ENCODE results near the gene SH3BGR. TPM values are rescaled to one million over a fixed set of nuclear protein-coding genes. Genes with fewer than 3 reads are reported as not detected.
A peak's percentile ranks its signal among the peaks of the same experiment; 100 is the strongest.
"Not testable (repeated sequence)": the region's sequence is repeated elsewhere in the genome, so short reads cannot be mapped to it uniquely, and the experiment has no call there.

Gene SH3BGR
- total RNA-seq: 58.5 TPM

DNA sequence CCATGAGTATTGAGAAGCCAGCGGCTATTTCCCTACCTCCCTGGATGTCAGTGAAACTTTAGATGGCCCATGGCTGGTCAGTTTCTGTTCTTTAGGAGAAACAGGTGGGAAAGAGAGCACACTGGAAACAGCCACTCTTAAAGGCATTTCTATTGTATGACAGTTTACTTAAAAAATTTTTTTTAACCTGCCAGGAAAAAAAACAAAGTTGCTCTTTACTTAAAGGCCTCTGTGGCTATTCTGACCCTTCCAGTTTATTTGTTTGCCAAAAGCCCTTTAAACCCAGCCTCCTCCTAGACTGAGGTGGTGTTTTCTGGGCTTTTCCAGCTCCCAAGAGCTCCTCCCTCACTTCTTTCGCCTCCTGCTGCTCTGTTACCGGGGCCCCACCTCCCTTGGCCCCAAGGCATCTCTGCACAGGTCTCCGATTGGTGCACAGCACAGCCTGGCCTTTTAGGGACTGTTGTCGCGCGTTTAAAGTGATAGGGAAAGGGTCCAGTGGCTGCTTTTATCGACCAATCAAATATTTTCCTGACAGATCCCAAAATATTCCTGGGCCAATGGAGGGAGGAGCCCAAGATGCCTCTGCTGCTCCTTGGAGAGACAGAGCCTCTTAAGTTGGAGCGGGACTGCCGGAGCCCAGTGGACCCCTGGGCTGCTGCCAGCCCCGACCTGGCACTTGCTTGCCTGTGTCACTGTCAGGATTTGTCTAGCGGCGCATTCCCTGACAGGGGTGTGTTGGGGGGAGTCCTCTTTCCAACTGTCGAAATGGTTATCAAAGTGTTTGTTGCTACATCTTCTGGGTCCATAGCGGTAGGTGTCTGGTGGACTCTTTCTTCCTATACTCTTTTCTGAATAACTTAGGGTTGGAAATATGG is at the start of gene SH3BGR:
Gene SH3BGR, plus strand, starts transcription at position 639 of the 875 bp plus-strand sequence. Its CDS starts 127 bp downstream, at position 766.
- Histone ChIP-seq H3K4me3 (ENCODE audit: low read length in 3 of 3) (peak within 1 kb of the TSS; percentile 69 to 82 (median 79)), H3K27ac (ENCODE audit: low read depth, low read length) (peak within 1 kb of the TSS; percentile 94), H3K9me3 (ENCODE audit: control insufficient read depth in 3 of 3, low read length in 3 of 3) (no peaks in the 10 kb centered on the region), H3K9ac (ENCODE audit: low read depth in 1 of 3, low read length in 3 of 3) (peak within 1 kb of the TSS; percentile 80 to 84 (median 81)), H3K36me3 (ENCODE audit: control insufficient read depth in 3 of 3, insufficient read depth in 3 of 3, low read length in 3 of 3) (no peaks in the 10 kb centered on the region), H3K4me1 (ENCODE audit: control insufficient read depth in 3 of 3, insufficient read depth in 3 of 3, low read length in 3 of 3) (peaks cover 25 to 29% (median 25%) of the 10 kb centered on the region in 3 donors), H3K27me3 (ENCODE audit: control insufficient read depth in 3 of 3, insufficient read depth in 3 of 3, low read length in 3 of 3) (no peaks in the 10 kb centered on the region)

DNA sequence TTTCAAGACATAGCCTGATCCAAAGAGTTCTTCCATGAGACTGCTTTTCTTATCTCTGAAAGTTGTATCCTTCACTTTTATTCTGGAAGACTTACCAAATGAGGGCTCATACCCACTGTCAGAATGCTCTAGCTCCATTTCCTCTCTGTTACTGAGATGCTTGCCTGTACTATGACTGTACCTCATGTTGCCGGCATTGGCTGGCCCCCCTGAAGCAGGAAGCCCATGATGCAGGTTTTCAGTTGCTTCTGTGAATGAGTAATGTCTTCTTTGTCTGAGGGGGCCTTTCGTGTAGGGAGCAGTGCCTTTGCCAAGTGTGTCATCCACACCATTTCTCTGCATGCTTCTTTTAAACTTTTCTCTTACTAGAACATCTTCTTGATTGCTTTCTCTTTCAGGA is 45.7 kb upstream of the SH3BGR start:
- Histone ChIP-seq H3K9me3 (ENCODE audit: control insufficient read depth in 3 of 3, low read length in 3 of 3) (no peaks in the 10 kb centered on the region), H3K27ac (ENCODE audit: low read depth, low read length) (no peak overlapping the region), H3K4me1 (ENCODE audit: control insufficient read depth in 3 of 3, insufficient read depth in 3 of 3, low read length in 3 of 3) (no peaks in the 10 kb centered on the region)

DNA sequence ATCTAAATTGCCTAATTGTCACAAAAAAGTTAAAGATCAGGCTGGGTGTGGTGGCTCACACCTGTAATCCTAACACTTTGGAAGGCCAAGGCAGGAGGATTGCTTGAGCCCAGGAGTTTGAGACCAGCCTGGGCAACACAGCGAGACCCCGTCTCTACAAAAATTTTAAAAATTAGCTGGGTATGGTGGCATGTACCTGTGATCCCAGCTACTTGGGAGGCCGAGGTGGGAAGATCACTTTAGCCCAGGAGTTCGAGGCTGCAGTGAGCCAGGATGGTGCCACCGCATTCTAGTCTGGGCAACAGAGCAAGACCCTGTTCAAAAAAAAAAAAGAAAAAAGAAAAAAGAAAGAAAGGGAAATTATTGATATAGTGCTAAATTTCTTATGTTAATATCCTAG is 32.6 kb upstream of the SH3BGR start:
- H3K4me3 ChIP-seq (ENCODE audit: low read length in 3 of 3); H3K4me1 ChIP-seq (ENCODE audit: control insufficient read depth in 3 of 3, insufficient read depth in 3 of 3, low read length in 3 of 3); H3K9me3 ChIP-seq (ENCODE audit: control insufficient read depth in 3 of 3, low read length in 3 of 3); H3K27ac ChIP-seq (ENCODE audit: low read depth, low read length); H3K9ac ChIP-seq (ENCODE audit: low read depth in 1 of 3, low read length in 3 of 3); H3K36me3 ChIP-seq (ENCODE audit: control insufficient read depth in 3 of 3, insufficient read depth in 3 of 3, low read length in 3 of 3); H3K27me3 ChIP-seq (ENCODE audit: control insufficient read depth in 3 of 3, insufficient read depth in 3 of 3, low read length in 3 of 3): not testable (repeated sequence)

More for the DNA sequence above, 45.7 kb upstream of the SH3BGR start:
- Histone ChIP-seq H3K36me3 (ENCODE audit: control insufficient read depth in 3 of 3, insufficient read depth in 3 of 3, low read length in 3 of 3) (peaks cover 13 to 24% (median 16%) of the 10 kb centered on the region in 3 donors), H3K4me3 (ENCODE audit: low read length in 3 of 3) (no peak overlapping the region), H3K27me3 (ENCODE audit: control insufficient read depth in 3 of 3, insufficient read depth in 3 of 3, low read length in 3 of 3) (no peaks in the 10 kb centered on the region), H3K9ac (ENCODE audit: low read depth in 1 of 3, low read length in 3 of 3) (no peak overlapping the region)

GRCh38 chr21:39422527-39423241 is 29.1 kb upstream of the SH3BGR start:
- Histone ChIP-seq H3K27me3 (ENCODE audit: control insufficient read depth in 3 of 3, insufficient read depth in 3 of 3, low read length in 3 of 3) (no peaks in the 10 kb centered on the region), H3K9me3 (ENCODE audit: control insufficient read depth in 3 of 3, low read length in 3 of 3) (no peaks in the 10 kb centered on the region), H3K9ac (ENCODE audit: low read depth in 1 of 3, low read length in 3 of 3) (no peak overlapping the region), H3K27ac (ENCODE audit: low read depth, low read length) (no peak overlapping the region), H3K4me1 (ENCODE audit: control insufficient read depth in 3 of 3, insufficient read depth in 3 of 3, low read length in 3 of 3) (no peaks in the 10 kb centered on the region), H3K4me3 (ENCODE audit: low read length in 3 of 3) (no peak overlapping the region), H3K36me3 (ENCODE audit: control insufficient read depth in 3 of 3, insufficient read depth in 3 of 3, low read length in 3 of 3) (no peaks in the 10 kb centered on the region)

DNA sequence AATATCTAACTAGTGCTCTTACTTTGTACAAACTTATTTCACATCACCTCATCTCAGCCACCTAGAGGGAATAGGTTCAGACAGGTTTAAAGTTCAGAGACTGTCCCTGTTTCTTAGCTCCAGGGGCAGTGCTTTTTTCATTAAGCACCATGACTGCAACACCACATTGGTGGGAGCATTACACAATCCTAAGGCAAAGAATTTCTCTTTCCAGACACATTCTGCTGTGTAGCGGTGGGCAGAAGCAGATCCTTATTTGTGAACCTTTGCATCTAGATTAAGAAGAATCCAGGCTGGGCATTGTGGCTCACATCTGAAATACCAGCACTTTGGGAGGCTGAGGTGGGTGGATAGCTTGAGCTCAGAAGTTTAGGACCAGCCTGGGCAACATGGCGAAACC is 22.3 kb upstream of the SH3BGR start:
- Histone ChIP-seq H3K4me1 (ENCODE audit: control insufficient read depth in 3 of 3, insufficient read depth in 3 of 3, low read length in 3 of 3) (no peaks in the 10 kb centered on the region), H3K9me3 (ENCODE audit: control insufficient read depth in 3 of 3, low read length in 3 of 3) (no peaks in the 10 kb centered on the region), H3K4me3 (ENCODE audit: low read length in 3 of 3) (no peak overlapping the region), H3K36me3 (ENCODE audit: control insufficient read depth in 3 of 3, insufficient read depth in 3 of 3, low read length in 3 of 3) (no peaks in the 10 kb centered on the region), H3K27me3 (ENCODE audit: control insufficient read depth in 3 of 3, insufficient read depth in 3 of 3, low read length in 3 of 3) (no peaks in the 10 kb centered on the region), H3K27ac (ENCODE audit: low read depth, low read length) (no peak overlapping the region), H3K9ac (ENCODE audit: low read depth in 1 of 3, low read length in 3 of 3) (no peak overlapping the region)

- no peak overlapping the region for H3K27ac ChIP-seq (ENCODE audit: low read depth, low read length)
- H3K27me3 ChIP-seq (ENCODE audit: control insufficient read depth in 3 of 3, insufficient read depth in 3 of 3, low read length in 3 of 3): no peaks in the 10 kb centered on the region
- H3K9ac ChIP-seq (ENCODE audit: low read depth in 1 of 3, low read length in 3 of 3): no peak overlapping the region
- H3K36me3 ChIP-seq (ENCODE audit: control insufficient read depth in 3 of 3, insufficient read depth in 3 of 3, low read length in 3 of 3): no peaks in the 10 kb centered on the region
- H3K4me1 ChIP-seq (ENCODE audit: control insufficient read depth in 3 of 3, insufficient read depth in 3 of 3, low read length in 3 of 3): no peaks in the 10 kb centered on the region
- H3K9me3 ChIP-seq (ENCODE audit: control insufficient read depth in 3 of 3, low read length in 3 of 3): no peaks in the 10 kb centered on the region
- H3K4me3 ChIP-seq (ENCODE audit: low read length in 3 of 3): no peak overlapping the region
Measured at GRCh38 chr21:39430016-39430415, 21.8 kb upstream of the SH3BGR start.

DNA sequence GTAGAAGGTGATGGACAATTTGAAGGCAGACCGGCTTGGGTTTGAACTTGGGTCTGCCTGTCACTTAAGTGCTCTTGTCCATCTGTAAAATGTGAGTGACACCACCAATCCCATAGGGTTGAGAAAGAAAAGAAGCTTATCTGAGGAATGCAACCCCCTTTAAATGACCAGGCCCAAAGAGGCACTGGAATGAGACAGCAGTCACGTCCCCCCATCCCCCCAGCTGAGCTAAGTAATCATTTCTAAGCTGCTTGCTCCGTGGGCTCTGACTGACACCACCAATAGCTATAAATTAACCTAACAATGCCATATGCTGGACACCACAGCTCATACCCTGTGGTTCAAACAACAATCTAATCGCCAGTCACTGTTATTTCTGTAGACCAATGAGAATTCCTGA is 21.3 kb upstream of the SH3BGR start:
- Histone ChIP-seq H3K36me3 (ENCODE audit: control insufficient read depth in 3 of 3, insufficient read depth in 3 of 3, low read length in 3 of 3) (no peaks in the 10 kb centered on the region), H3K27ac (ENCODE audit: low read depth, low read length) (no peak overlapping the region), H3K4me3 (ENCODE audit: low read length in 3 of 3) (no peak overlapping the region), H3K9ac (ENCODE audit: low read depth in 1 of 3, low read length in 3 of 3) (no peak overlapping the region), H3K4me1 (ENCODE audit: control insufficient read depth in 3 of 3, insufficient read depth in 3 of 3, low read length in 3 of 3) (no peaks in the 10 kb centered on the region), H3K27me3 (ENCODE audit: control insufficient read depth in 3 of 3, insufficient read depth in 3 of 3, low read length in 3 of 3) (no peaks in the 10 kb centered on the region), H3K9me3 (ENCODE audit: control insufficient read depth in 3 of 3, low read length in 3 of 3) (no peaks in the 10 kb centered on the region)

- Histone ChIP-seq H3K27ac (ENCODE audit: low read depth, low read length) (no peak overlapping the region), H3K36me3 (ENCODE audit: control insufficient read depth in 3 of 3, insufficient read depth in 3 of 3, low read length in 3 of 3) (no peaks in the 10 kb centered on the region), H3K4me1 (ENCODE audit: control insufficient read depth in 3 of 3, insufficient read depth in 3 of 3, low read length in 3 of 3) (no peaks in the 10 kb centered on the region), H3K9ac (ENCODE audit: low read depth in 1 of 3, low read length in 3 of 3) (no peak overlapping the region), H3K9me3 (ENCODE audit: control insufficient read depth in 3 of 3, low read length in 3 of 3) (no peaks in the 10 kb centered on the region), H3K27me3 (ENCODE audit: control insufficient read depth in 3 of 3, insufficient read depth in 3 of 3, low read length in 3 of 3) (no peaks in the 10 kb centered on the region), H3K4me3 (ENCODE audit: low read length in 3 of 3) (no peak overlapping the region)
Measured at GRCh38 chr21:39430954-39431353, 20.8 kb upstream of the SH3BGR start.

DNA sequence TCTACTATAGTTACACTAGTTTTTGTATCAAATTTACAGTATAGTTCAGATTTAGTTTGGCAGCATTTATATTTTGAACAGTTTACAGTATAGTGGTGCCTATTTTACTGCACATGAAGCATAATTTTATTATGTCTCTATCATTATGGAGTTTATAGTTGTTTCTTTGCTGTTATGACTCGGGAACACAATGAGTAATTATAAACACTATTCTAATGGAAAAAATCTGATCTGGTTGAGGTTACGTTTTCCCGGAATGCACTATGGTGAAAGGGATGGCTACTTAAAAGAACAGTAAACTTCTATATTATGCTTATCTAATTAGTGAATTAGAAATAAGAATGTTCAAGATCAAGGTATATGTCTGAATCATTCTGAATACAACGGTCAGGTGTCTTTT is 16.8 kb upstream of the SH3BGR start:
- H3K27ac ChIP-seq (ENCODE audit: low read depth, low read length): no peak overlapping the region
- H3K36me3 ChIP-seq (ENCODE audit: control insufficient read depth in 3 of 3, insufficient read depth in 3 of 3, low read length in 3 of 3): no peaks in the 10 kb centered on the region
- no peak overlapping the region for H3K4me3 ChIP-seq (ENCODE audit: low read length in 3 of 3)
- H3K27me3 ChIP-seq (ENCODE audit: control insufficient read depth in 3 of 3, insufficient read depth in 3 of 3, low read length in 3 of 3): no peaks in the 10 kb centered on the region
- no peaks in the 10 kb centered on the region for H3K9me3 ChIP-seq (ENCODE audit: control insufficient read depth in 3 of 3, low read length in 3 of 3)
- H3K4me1 ChIP-seq (ENCODE audit: control insufficient read depth in 3 of 3, insufficient read depth in 3 of 3, low read length in 3 of 3): no peaks in the 10 kb centered on the region
- H3K9ac ChIP-seq (ENCODE audit: low read depth in 1 of 3, low read length in 3 of 3): no peak overlapping the region

GRCh38 chr21:39439232-39439631 is 12.5 kb upstream of the SH3BGR start:
- H3K27me3 ChIP-seq (ENCODE audit: control insufficient read depth in 3 of 3, insufficient read depth in 3 of 3, low read length in 3 of 3): no peaks in the 10 kb centered on the region
- peaks cover 0 to under 1% (median 0%) of the 10 kb centered on the region in 3 donors for H3K4me1 ChIP-seq (ENCODE audit: control insufficient read depth in 3 of 3, insufficient read depth in 3 of 3, low read length in 3 of 3)
- H3K9ac ChIP-seq (ENCODE audit: low read depth in 1 of 3, low read length in 3 of 3): no peak overlapping the region
- no peak overlapping the region for H3K4me3 ChIP-seq (ENCODE audit: low read length in 3 of 3)
- H3K27ac ChIP-seq (ENCODE audit: low read depth, low read length): no peak overlapping the region
- H3K36me3 ChIP-seq (ENCODE audit: control insufficient read depth in 3 of 3, insufficient read depth in 3 of 3, low read length in 3 of 3): no peaks in the 10 kb centered on the region
- no peaks in the 10 kb centered on the region for H3K9me3 ChIP-seq (ENCODE audit: control insufficient read depth in 3 of 3, low read length in 3 of 3)

Measured in skeletal muscle tissue (tissue), 4 donors.